ENCODE data around the gene TMEM79.

DNA sequence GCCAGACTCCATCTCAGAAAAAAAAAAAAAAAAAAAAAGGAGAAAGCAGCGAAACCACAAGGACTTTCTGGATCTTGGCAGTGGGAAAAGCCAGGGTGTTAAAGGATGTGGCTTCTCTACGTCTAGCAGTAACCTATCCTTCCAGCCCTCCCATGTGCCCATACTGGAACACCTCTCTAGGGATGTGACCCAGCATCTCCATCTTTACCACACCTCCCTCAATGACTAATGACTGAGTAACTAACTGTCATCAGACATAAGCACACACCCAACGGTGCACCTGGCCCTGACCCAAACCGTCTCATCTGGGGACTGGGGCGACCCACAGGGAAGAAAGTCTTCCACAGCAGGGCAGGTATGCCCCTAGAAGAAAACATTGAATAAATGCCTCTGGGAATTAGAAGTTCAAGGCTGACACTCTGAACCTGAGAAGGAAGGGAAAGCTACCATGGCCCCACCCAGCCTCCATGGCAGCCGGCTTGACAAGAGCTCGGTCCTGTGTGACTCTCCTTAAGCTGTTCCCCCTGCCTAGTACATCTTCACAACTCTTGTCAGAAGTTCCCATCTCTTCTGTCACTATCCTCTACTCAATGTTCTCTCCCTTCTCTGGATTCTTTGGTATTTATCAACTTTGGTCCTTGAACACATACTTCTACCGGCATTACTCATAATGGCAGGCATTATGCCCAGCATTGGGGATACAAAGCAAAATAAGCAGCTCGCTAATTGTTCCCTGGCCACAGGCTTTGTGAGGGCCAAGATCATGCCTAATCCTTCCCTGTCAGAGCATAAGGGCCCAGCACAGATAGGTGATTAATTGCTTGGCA lies 21.5 kb upstream of the TMEM79 start:
- TF ChIP-seq GATA3 (IDR thresholded peaks at IDR 0.05; ENCODE audit: low read depth, low read length) (no peak), GATA2 (IDR thresholded peaks at IDR 0.05; ENCODE audit: low read depth, low read length) (no peak)

Measured in SH-SY5Y (cell line).